HL-60 (cell line): Measurements from ENCODE around the gene KRT77.

ENCODE experiments used
- POLR2AphosphoS5 ChIP-seq: IDR thresholded peaks from 2 replicates; pipeline ENCODE4 v1.6.1; 2012; ENCODE audit warnings: low read depth
- SPI1 ChIP-seq: IDR thresholded peaks from 2 replicates; pipeline ENCODE4 v1.6.1; 2012; ENCODE audit warnings: low read depth, mild to moderate bottlenecking, borderline replicate concordance
- TF ChIP-seq, protein P1 (sequence below): IDR thresholded peaks from one replicate; pipeline ENCODE4 v1.5.1; 2011; ENCODE audit warnings: low read length, control low read depth, inconsistent platforms; ENCODE audit not compliant: insufficient read depth
- TF ChIP-seq, protein P2 (sequence below): IDR thresholded peaks from 2 replicates; pipeline ENCODE4 v1.6.1; 2012; ENCODE audit warnings: low read depth; ENCODE audit not compliant: insufficient replicate concordance

DNA sequence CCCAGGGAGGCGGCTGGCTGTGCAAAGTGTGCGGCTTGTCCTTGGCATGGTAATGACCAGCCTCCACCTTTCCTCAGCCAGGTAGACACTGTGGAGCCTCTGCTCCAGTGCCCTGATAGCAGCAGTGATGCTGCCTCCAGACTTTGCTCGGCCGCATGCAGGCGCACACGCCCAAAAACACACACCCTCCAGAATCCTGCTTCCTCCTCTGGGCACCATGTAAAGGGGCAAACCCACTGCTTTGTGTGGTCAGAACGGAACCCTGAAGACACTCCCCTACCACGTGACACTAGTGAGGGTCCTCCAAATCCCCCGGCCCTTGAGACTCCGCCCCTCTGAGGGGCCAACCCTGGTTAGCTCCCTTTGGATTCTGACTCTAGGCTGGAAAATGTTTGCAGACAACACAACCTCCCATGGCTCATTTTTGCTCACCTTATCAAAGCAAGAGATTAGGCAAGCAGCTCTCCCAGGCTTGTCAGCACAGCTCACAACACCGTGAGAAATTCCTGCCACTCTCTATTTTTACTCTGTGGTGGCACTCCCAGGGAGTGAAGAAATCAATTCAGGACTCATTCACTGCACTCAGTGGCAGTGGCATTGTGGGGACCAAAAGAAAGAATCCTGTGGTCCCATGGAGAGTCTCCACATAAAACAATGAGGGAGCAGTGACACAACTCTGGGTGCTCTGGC lies 4.5 kb downstream of the KRT77 start:
- TF ChIP-seq, protein P1, sequence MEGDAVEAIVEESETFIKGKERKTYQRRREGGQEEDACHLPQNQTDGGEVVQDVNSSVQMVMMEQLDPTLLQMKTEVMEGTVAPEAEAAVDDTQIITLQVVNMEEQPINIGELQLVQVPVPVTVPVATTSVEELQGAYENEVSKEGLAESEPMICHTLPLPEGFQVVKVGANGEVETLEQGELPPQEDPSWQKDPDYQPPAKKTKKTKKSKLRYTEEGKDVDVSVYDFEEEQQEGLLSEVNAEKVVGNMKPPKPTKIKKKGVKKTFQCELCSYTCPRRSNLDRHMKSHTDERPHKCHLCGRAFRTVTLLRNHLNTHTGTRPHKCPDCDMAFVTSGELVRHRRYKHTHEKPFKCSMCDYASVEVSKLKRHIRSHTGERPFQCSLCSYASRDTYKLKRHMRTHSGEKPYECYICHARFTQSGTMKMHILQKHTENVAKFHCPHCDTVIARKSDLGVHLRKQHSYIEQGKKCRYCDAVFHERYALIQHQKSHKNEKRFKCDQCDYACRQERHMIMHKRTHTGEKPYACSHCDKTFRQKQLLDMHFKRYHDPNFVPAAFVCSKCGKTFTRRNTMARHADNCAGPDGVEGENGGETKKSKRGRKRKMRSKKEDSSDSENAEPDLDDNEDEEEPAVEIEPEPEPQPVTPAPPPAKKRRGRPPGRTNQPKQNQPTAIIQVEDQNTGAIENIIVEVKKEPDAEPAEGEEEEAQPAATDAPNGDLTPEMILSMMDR = no peak
- TF ChIP-seq, protein P2, sequence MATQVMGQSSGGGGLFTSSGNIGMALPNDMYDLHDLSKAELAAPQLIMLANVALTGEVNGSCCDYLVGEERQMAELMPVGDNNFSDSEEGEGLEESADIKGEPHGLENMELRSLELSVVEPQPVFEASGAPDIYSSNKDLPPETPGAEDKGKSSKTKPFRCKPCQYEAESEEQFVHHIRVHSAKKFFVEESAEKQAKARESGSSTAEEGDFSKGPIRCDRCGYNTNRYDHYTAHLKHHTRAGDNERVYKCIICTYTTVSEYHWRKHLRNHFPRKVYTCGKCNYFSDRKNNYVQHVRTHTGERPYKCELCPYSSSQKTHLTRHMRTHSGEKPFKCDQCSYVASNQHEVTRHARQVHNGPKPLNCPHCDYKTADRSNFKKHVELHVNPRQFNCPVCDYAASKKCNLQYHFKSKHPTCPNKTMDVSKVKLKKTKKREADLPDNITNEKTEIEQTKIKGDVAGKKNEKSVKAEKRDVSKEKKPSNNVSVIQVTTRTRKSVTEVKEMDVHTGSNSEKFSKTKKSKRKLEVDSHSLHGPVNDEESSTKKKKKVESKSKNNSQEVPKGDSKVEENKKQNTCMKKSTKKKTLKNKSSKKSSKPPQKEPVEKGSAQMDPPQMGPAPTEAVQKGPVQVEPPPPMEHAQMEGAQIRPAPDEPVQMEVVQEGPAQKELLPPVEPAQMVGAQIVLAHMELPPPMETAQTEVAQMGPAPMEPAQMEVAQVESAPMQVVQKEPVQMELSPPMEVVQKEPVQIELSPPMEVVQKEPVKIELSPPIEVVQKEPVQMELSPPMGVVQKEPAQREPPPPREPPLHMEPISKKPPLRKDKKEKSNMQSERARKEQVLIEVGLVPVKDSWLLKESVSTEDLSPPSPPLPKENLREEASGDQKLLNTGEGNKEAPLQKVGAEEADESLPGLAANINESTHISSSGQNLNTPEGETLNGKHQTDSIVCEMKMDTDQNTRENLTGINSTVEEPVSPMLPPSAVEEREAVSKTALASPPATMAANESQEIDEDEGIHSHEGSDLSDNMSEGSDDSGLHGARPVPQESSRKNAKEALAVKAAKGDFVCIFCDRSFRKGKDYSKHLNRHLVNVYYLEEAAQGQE = no peak
- no peak for TF ChIP-seq SPI1
- TF ChIP-seq POLR2AphosphoS5 = no peak
